GM12874 (cell line): ENCODE results near the gene LZTFL1.

Source experiments
- CTCF ChIP-seq: IDR thresholded peaks from 2 replicates; pipeline ENCODE4 v1.5.1; 2011; ENCODE audit warnings: low read depth, mild to moderate bottlenecking, control low read depth, low read length, moderate library complexity; ENCODE audit not compliant: insufficient read depth

Gene LZTFL1

GRCh38 chr3:45790596-45790995 lies 51.3 kb downstream of the LZTFL1 start:
- no peak for TF ChIP-seq CTCF

GRCh38 chr3:45789235-45789812 lies 52.6 kb downstream of the LZTFL1 start:
- no peak for TF ChIP-seq CTCF

GRCh38 chr3:45787551-45787950 lies 54.4 kb downstream of the LZTFL1 start:
- TF ChIP-seq CTCF = no peak

DNA sequence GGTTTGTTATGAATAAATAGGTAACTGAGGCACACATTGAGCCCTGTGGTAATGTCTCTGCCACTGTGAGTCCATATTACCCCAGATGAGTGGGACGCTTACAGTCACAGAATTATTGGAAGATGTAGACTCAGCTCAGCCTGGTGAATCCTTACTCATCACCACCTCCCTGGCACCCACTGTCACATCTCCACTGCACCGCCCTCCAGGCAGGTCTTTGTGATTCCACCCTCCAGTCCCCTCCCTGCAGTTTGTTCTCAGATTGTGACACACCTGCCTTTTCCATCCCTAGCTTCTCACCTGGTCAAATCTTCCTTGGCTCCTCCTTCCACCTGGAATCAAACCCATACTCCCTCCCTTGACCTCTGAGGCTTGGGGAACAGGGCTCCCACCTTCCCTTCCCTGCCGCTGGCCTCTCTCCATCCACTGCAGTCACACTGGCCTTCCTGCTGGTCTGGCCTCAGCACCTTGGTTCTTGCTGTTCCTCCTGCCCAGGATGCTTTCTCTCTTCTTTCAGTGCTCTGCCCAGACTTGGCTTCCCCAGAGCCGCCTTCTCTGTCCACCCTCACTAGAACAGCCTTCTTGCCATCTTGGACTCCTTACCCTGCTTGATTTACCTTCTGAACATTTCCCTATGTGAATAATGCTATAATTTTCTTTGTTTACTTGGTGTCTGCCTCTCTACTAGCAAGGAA lies 55.0 kb downstream of the LZTFL1 start:
- no peak for TF ChIP-seq CTCF

- no peak for TF ChIP-seq CTCF
Observed at GRCh38 chr3:45785605-45786150, 56.2 kb downstream of the LZTFL1 start.

GRCh38 chr3:45783667-45784066 lies 58.3 kb downstream of the LZTFL1 start:
- TF ChIP-seq CTCF = no peak

DNA sequence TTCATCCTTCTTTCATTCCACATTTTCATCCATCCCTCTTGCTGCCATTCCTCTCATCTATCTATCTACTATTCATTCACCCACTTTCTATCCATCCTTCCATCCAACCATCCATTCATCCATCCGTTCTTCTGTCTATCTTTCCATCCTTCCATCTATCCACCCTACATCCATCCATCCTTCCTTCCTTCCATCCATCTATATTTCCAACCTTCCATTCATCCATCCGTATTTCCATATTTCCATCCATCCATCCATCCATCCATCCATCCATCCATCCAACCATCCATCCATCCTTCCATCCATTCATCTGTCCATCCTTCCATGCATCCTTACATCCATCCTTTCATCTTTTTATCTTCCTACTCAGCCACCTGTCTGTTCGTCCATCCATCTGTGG lies 59.5 kb downstream of the LZTFL1 start:
- no peak for TF ChIP-seq CTCF
